ENCODE data around the gene CDH5. TPM values are rescaled to one million over a fixed set of nuclear protein-coding genes. Genes with fewer than 3 reads are reported as not detected.

CDH5 gene
- total RNA-seq, 2 experiments from 2014 or later = not detected

GRCh38 chr16:66389256-66390176 lies 23.0 kb downstream of the CDH5 start:
- Histone ChIP-seq H4K20me1 (ENCODE audit: insufficient read depth, low read length) (no peaks in the 10 kb centered on the region), H3K79me2 (ENCODE audit: insufficient read depth, low read depth, low read length) (no peaks in the 10 kb centered on the region), H3K27ac (ENCODE audit: low read depth, low read length, poor library complexity, severe bottlenecking) (no peak overlapping the region), H3K4me2 (ENCODE audit: low read length) (no peak overlapping the region), H3K9me2 (ENCODE audit: insufficient read depth, low read length) (no peaks in the 10 kb centered on the region), H3K36me3 (ENCODE audit: insufficient read depth, low read length) (no peaks in the 10 kb centered on the region), H2AFZ (ENCODE audit: low read length) (no peak overlapping the region), H3K9me3 (ENCODE audit: low read length) (no peaks in the 10 kb centered on the region), H3K4me3 (ENCODE audit: low read depth, low read length, poor library complexity, severe bottlenecking) (no peak overlapping the region), H3K4me1 (ENCODE audit: insufficient read depth, low read length, poor library complexity, severe bottlenecking) (no peaks in the 10 kb centered on the region)
- BruUV-seq (replicated peaks) = no TSS peak
- TF ChIP-seq CTCF (conservative IDR thresholded peaks at IDR 0.05; ENCODE audit: low read length) = no peak
- TF ChIP-seq EZH2phosphoT487 (IDR thresholded peaks at IDR 0.05; ENCODE audit: borderline replicate concordance, low read depth, low read length) = no peak
- no peak for DNase-seq (ENCODE audit: low spot score)
- intact Hi-C loops (cut with micrococcal nuclease; ENCODE audit: unreplicated experiment) = no loop called here
- POLR2A ChIA-PET = interaction anchor here (0.6 kb wide), 1 partner anchor 21 kb away, joined by 4 read pairs; no protein-coding TSS in a partner anchor
- CTCF ChIA-PET (ENCODE audit: unreplicated experiment) = no interaction called here

GRCh38 chr16:66390346-66391108 lies 24.0 kb downstream of the CDH5 start:
- no TSS peak for BruUV-seq (replicated peaks)
- no peaks in the 10 kb centered on the region for H3K9me3 ChIP-seq (ENCODE audit: low read length)
- no peaks in the 10 kb centered on the region for H3K79me2 ChIP-seq (ENCODE audit: insufficient read depth, low read depth, low read length)
- no peak overlapping the region for H3K4me3 ChIP-seq (ENCODE audit: low read depth, low read length, poor library complexity, severe bottlenecking)
- no peak overlapping the region for H3K4me2 ChIP-seq (ENCODE audit: low read length)
- no peak overlapping the region for H2AFZ ChIP-seq (ENCODE audit: low read length)
- TF ChIP-seq CTCF (conservative IDR thresholded peaks at IDR 0.05; ENCODE audit: low read length) = no peak
- TF ChIP-seq EZH2phosphoT487 (IDR thresholded peaks at IDR 0.05; ENCODE audit: borderline replicate concordance, low read depth, low read length) = no peak
- CTCF ChIA-PET (ENCODE audit: unreplicated experiment) = no interaction called here
- no peaks in the 10 kb centered on the region for H3K36me3 ChIP-seq (ENCODE audit: insufficient read depth, low read length)
- no peak for DNase-seq (ENCODE audit: low spot score)
- H3K4me1 ChIP-seq (ENCODE audit: insufficient read depth, low read length, poor library complexity, severe bottlenecking) = no peaks in the 10 kb centered on the region
- no peaks in the 10 kb centered on the region for H3K9me2 ChIP-seq (ENCODE audit: insufficient read depth, low read length)
- H3K27ac ChIP-seq (ENCODE audit: low read depth, low read length, poor library complexity, severe bottlenecking) = no peak overlapping the region
- no peaks in the 10 kb centered on the region for H4K20me1 ChIP-seq (ENCODE audit: insufficient read depth, low read length)
- intact Hi-C loops (cut with micrococcal nuclease; ENCODE audit: unreplicated experiment) = no loop called here
- POLR2A ChIA-PET = interaction anchor here (0.6 kb wide), 1 partner anchor 20 kb away, joined by 4 read pairs; no protein-coding TSS in a partner anchor
